Calu3 (cell line): ENCODE results near the gene CCNQ. TPM values are rescaled to one million over a fixed set of nuclear protein-coding genes. Genes with fewer than 3 reads are reported as not detected.

Source experiments
- BruUV-seq: library from RNA; stranded (reverse); fragments of 400-500 nt; replicated peaks from 2 replicates; lab custom pipeline; 2021; lab: Mats Ljungman, UMichigan
- CTCF ChIA-PET: fragments of 300-600 bp; sonication (Branson Sonifier 250); formaldehyde crosslinking; loops from one replicate; lab custom pipeline; 2022; ENCODE audit warnings: antibody characterized with exemption; lab: Charles Lee
- DNase-seq: peaks from one replicate; pipeline ENCODE4 v3.0.0; 2022
- H3K27ac Mint-ChIP-seq: one replicate; pipeline ENCODE4 v1.8.0; 2022; ENCODE audit warnings: mixed read lengths; ENCODE audit not compliant: unreplicated experiment
- H3K27me3 Mint-ChIP-seq: one replicate; pipeline ENCODE4 v1.8.0; 2022; ENCODE audit warnings: mixed read lengths; ENCODE audit not compliant: unreplicated experiment
- H3K36me3 Mint-ChIP-seq: one replicate; pipeline ENCODE4 v1.8.0; 2022; ENCODE audit warnings: mild to moderate bottlenecking, moderate library complexity, mixed read lengths; ENCODE audit not compliant: insufficient read depth, unreplicated experiment
- H3K4me1 Mint-ChIP-seq: one replicate; pipeline ENCODE4 v1.8.0; 2022; ENCODE audit warnings: mild to moderate bottlenecking, low read depth, mixed read lengths; ENCODE audit not compliant: unreplicated experiment
- H3K4me3 Mint-ChIP-seq: one replicate; pipeline ENCODE4 v1.8.0; 2022; ENCODE audit warnings: mild to moderate bottlenecking, low read depth, moderate library complexity, mixed read lengths; ENCODE audit not compliant: unreplicated experiment
- H3K9me3 Mint-ChIP-seq: one replicate; pipeline ENCODE4 v1.8.0; 2022; ENCODE audit warnings: low read depth, mixed read lengths; ENCODE audit not compliant: unreplicated experiment
- intact Hi-C: fragments of 100-400 bp; cut with micrococcal nuclease; formaldehyde crosslinking; loops from one replicate; pipeline ENCODE4 v1.10.0; 2022; ENCODE audit not compliant: unreplicated experiment
- total RNA-seq: library from RNA; stranded (reverse); gene quantifications from 2 replicates; pipeline ENCODE4 v1.2.3, GENCODE V29; 2022
- TF ChIP-seq, protein P1 (sequence below): fragments of 200-600 bp; IDR thresholded peaks from one replicate; pipeline ENCODE4 v1.8.0; 2022; ENCODE audit warnings: antibody characterized with exemption; ENCODE audit not compliant: unreplicated experiment

Gene CCNQ
- total RNA-seq, 1 experiment from 2014 or later: 18.9 TPM

DNA sequence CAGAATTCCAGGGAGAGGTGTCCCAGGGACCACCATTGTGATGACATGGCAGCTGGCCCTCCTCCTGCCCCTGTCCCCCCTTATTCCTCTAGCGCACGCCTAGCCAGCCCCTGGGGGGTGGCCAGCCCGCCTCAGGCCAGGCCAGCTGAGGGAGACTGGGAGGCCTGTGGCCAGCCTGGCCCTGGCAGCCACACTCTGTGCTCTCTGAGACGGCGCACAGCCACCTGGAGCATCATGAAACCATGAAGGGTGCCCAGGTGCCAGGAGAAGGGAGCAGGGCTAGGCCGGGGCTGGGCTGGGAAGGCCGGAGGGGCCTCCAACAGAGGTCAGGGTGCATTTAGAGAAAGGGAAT is 33.6 kb upstream of the CCNQ start:
- intact Hi-C loops: no loop called here
- Mint-ChIP-seq H3K27me3 (peaks cover 76% of the 10 kb centered on the region), H3K36me3 (no peaks in the 10 kb centered on the region), H3K4me1 (no peaks in the 10 kb centered on the region), H3K9me3 (no peaks in the 10 kb centered on the region), H3K27ac (no peak overlapping the region), H3K4me3 (no peak overlapping the region)
- TF ChIP-seq, protein P1, sequence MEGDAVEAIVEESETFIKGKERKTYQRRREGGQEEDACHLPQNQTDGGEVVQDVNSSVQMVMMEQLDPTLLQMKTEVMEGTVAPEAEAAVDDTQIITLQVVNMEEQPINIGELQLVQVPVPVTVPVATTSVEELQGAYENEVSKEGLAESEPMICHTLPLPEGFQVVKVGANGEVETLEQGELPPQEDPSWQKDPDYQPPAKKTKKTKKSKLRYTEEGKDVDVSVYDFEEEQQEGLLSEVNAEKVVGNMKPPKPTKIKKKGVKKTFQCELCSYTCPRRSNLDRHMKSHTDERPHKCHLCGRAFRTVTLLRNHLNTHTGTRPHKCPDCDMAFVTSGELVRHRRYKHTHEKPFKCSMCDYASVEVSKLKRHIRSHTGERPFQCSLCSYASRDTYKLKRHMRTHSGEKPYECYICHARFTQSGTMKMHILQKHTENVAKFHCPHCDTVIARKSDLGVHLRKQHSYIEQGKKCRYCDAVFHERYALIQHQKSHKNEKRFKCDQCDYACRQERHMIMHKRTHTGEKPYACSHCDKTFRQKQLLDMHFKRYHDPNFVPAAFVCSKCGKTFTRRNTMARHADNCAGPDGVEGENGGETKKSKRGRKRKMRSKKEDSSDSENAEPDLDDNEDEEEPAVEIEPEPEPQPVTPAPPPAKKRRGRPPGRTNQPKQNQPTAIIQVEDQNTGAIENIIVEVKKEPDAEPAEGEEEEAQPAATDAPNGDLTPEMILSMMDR: no peak
- no TSS peak for BruUV-seq
- CTCF ChIA-PET: no interaction called here
- DNase-seq: no peak

DNA sequence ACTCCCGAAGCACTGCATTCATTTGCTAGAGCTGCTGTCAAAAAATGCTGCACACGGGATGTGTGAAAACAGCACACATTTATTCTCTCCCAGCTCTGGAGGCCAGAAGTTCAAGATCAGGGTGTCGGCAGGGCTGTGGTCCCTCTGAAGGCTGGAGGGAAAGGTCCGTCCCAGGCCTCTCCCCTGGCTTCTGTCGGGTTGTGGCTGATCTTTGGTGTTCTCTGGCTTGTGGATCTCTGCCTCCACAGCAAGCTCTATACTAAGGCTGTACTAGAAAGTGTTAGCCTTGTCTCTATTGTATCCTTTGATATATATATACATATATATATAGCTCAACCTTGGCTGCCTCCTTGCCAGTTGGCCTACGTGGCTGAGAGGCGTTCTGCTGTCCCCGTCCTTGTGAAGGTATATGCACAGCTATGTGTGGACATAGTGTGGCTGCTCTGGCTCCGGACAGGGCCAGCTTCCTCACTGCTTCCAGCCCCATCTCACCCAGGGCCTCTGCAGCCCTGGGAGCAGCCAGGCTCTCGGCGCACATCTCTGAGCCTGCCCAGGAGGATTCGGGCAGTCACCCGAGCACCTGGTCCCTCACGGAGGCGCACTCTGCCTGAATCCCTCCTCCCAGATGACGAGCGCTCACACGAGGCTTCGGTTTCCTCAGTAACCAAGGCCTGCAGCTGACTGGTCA is 33.1 kb upstream of the CCNQ start:
- Mint-ChIP-seq H3K36me3 (no peaks in the 10 kb centered on the region), H3K27me3 (peaks cover 76% of the 10 kb centered on the region), H3K27ac (no peak overlapping the region), H3K9me3 (no peaks in the 10 kb centered on the region), H3K4me1 (no peaks in the 10 kb centered on the region), H3K4me3 (no peak overlapping the region)
- intact Hi-C loops: no loop called here
- BruUV-seq: no TSS peak
- TF ChIP-seq, protein P1: no peak
- CTCF ChIA-PET: no interaction called here
- no peak for DNase-seq

DNA sequence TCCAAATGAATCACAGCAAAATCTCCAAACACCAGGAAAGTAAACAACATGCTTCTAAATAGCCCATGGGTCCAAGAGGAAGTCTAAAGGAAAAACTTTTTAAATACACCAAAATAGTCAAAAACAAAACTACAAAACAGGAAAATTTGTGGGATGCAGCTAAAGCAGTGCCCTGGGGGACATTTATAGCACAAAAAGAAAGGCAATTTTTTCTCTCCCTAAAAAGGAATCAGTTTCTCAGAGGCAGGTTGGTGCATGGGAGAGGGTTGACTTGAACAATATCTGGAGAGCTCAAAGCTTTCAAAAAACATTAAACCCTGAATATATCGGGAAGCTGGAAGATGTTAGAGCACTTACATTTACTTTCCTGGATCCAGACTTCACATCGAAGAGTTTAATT is 32.4 kb upstream of the CCNQ start:
- intact Hi-C loops: no loop called here
- CTCF ChIA-PET: no interaction called here
- peaks cover 79% of the 10 kb centered on the region for H3K27me3 Mint-ChIP-seq
- no peaks in the 10 kb centered on the region for H3K4me1 Mint-ChIP-seq
- DNase-seq: no peak
- no peak overlapping the region for H3K4me3 Mint-ChIP-seq
- no peak overlapping the region for H3K27ac Mint-ChIP-seq
- no peaks in the 10 kb centered on the region for H3K9me3 Mint-ChIP-seq
- H3K36me3 Mint-ChIP-seq: no peaks in the 10 kb centered on the region
- TF ChIP-seq, protein P1: no peak
- BruUV-seq: no TSS peak

DNA sequence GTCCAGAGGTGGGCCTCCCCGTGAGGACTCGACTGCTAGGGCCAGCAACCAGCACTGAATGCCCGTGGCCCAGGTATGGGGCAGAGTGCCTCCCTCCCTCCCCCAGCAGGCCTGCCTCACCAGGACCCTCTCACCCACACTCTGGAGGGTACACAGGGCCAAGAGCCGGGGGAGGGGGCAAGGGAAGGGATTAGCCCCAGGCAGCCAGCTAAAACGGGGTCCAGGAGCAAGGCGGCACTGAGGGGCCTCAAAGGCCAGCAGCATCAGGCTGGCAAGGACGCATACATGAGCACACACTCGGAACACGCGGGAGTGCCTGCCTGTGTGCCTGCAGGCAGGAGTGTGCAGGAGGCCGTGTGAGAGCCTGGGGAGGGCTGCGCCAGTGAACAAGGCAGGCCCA is 29.7 kb upstream of the CCNQ start:
- TF ChIP-seq, protein P1: no peak
- no peaks in the 10 kb centered on the region for H3K4me1 Mint-ChIP-seq
- H3K27me3 Mint-ChIP-seq: peaks cover 78% of the 10 kb centered on the region
- CTCF ChIA-PET: no interaction called here
- intact Hi-C loops: no loop called here
- no TSS peak for BruUV-seq
- H3K9me3 Mint-ChIP-seq: no peaks in the 10 kb centered on the region
- H3K36me3 Mint-ChIP-seq: no peaks in the 10 kb centered on the region
- no peak overlapping the region for H3K27ac Mint-ChIP-seq
- no peak overlapping the region for H3K4me3 Mint-ChIP-seq
- no peak for DNase-seq
